Loucy (cell line): Measurements from ENCODE around the gene GSK3B.

Experiments used
- H2AFZ ChIP-seq: fragments of 200-600 bp; sonication (generic); 2 replicates; pipeline ENCODE4 v1.6.0; 2016; ENCODE audit warnings: antibody characterized with exemption, mild to moderate bottlenecking, low read length, moderate library complexity
- H3F3A ChIP-seq: fragments of 200-600 bp; 2 replicates; pipeline ENCODE4 v1.6.0; 2016; ENCODE audit warnings: antibody characterized with exemption, low read depth, mild to moderate bottlenecking
- H3K27me3 ChIP-seq: fragments of 200-600 bp; sonication (generic); 2 replicates; pipeline ENCODE4 v1.6.1; 2014; ENCODE audit warnings: low read length, mild to moderate bottlenecking; ENCODE audit not compliant: insufficient read depth, poor library complexity, severe bottlenecking
- H3K36me3 ChIP-seq: fragments of 200-600 bp; sonication (generic); 2 replicates; pipeline ENCODE4 v1.6.1; 2016; ENCODE audit warnings: low read length; ENCODE audit not compliant: insufficient read depth
- H3K4me1 ChIP-seq: fragments of 200-600 bp; sonication (generic); 2 replicates; pipeline ENCODE4 v1.5.1; 2014; ENCODE audit warnings: low read length, mild to moderate bottlenecking; ENCODE audit not compliant: insufficient read depth, poor library complexity, severe bottlenecking
- H3K4me2 ChIP-seq: fragments of 200-600 bp; sonication (generic); 2 replicates; pipeline ENCODE4 v1.6.0; 2014; ENCODE audit warnings: antibody characterized with exemption, low read length, low read depth, mild to moderate bottlenecking; ENCODE audit not compliant: poor library complexity, severe bottlenecking
- H3K4me3 ChIP-seq: fragments of 200-600 bp; sonication (generic); 2 replicates; pipeline ENCODE4 v1.5.1; 2014; ENCODE audit warnings: low read length, mild to moderate bottlenecking, mixed read lengths; ENCODE audit not compliant: poor library complexity, severe bottlenecking
- H3K79me2 ChIP-seq: fragments of 200-600 bp; sonication (generic); 2 replicates; pipeline ENCODE4 v1.6.1; 2014; ENCODE audit warnings: low read length; ENCODE audit not compliant: insufficient read depth
- H3K9ac ChIP-seq: fragments of 200-600 bp; sonication (generic); 2 replicates; pipeline ENCODE4 v1.6.0; 2014; ENCODE audit warnings: mild to moderate bottlenecking, low read depth, low read length, moderate library complexity; ENCODE audit not compliant: poor library complexity, severe bottlenecking
- H3K9me2 ChIP-seq: fragments of 200-600 bp; sonication (generic); replicated peaks from 2 replicates; pipeline ENCODE4 v1.6.1; 2016; ENCODE audit warnings: low read depth, low read length, mixed read lengths
- H3K9me3 ChIP-seq: fragments of 200-600 bp; sonication (generic); 2 replicates; pipeline ENCODE4 v1.6.1; 2014; ENCODE audit warnings: mild to moderate bottlenecking, antibody characterized with exemption, low read length, low read depth; ENCODE audit not compliant: insufficient read depth
- H4K20me1 ChIP-seq: fragments of 200-600 bp; sonication (generic); 2 replicates; pipeline ENCODE4 v1.6.0; 2014; ENCODE audit warnings: antibody characterized with exemption, low read length, mild to moderate bottlenecking; ENCODE audit not compliant: insufficient read depth, poor library complexity, severe bottlenecking
- CTCF ChIP-seq: fragments of 200-600 bp; sonication (generic); conservative IDR thresholded peaks from 2 replicates; pipeline ENCODE4 v1.5.1; 2014; ENCODE audit warnings: mild to moderate bottlenecking, antibody characterized with exemption, low read length
- EZH2phosphoT487 ChIP-seq: fragments of 200-600 bp; IDR thresholded peaks from 2 replicates; pipeline ENCODE4 v1.6.1; 2018; ENCODE audit warnings: antibody characterized with exemption, mild to moderate bottlenecking, moderate library complexity, borderline replicate concordance

Gene GSK3B

GRCh38 chr3:119778176-119778575, 316.1 kb downstream of the GSK3B start:
- Histone ChIP-seq H3K27me3 (no peaks in the 10 kb centered on the region), H3K4me1 (peaks cover 4% of the 10 kb centered on the region), H3K4me2 (no peak overlapping the region), H3K36me3 (no peaks in the 10 kb centered on the region), H3K9ac (no peak overlapping the region), H3K9me2 (no peaks in the 10 kb centered on the region), H3K9me3 (no peaks in the 10 kb centered on the region), H3K4me3 (no peak overlapping the region), H4K20me1 (no peaks in the 10 kb centered on the region), H3F3A (no peaks in the 10 kb centered on the region), H3K79me2 (no peaks in the 10 kb centered on the region), H2AFZ (no peak overlapping the region)
- TF ChIP-seq EZH2phosphoT487 (no peak), CTCF (no peak)

- no peaks in the 10 kb centered on the region for H3K27me3 ChIP-seq
- no peak overlapping the region for H3K4me3 ChIP-seq
Measured at GRCh38 chr3:119776304-119776703, 317.9 kb downstream of the GSK3B start.

GRCh38 chr3:119774444-119774843, 319.8 kb downstream of the GSK3B start:
- Histone ChIP-seq H3K4me3 (no peak overlapping the region), H4K20me1 (no peaks in the 10 kb centered on the region), H3F3A (no peaks in the 10 kb centered on the region), H3K9me2 (no peaks in the 10 kb centered on the region), H3K27me3 (no peaks in the 10 kb centered on the region), H3K79me2 (no peaks in the 10 kb centered on the region), H2AFZ (no peak overlapping the region), H3K4me1 (no peaks in the 10 kb centered on the region), H3K36me3 (no peaks in the 10 kb centered on the region), H3K9ac (no peak overlapping the region), H3K4me2 (no peak overlapping the region), H3K9me3 (no peaks in the 10 kb centered on the region)
- TF ChIP-seq EZH2phosphoT487 = no peak
- no peak for TF ChIP-seq CTCF

More at GRCh38 chr3:119776304-119776703, 317.9 kb downstream of the GSK3B start:
- Histone ChIP-seq H3K9me3 (no peaks in the 10 kb centered on the region), H3K4me1 (peaks cover 4% of the 10 kb centered on the region), H3K36me3 (no peaks in the 10 kb centered on the region), H3K4me2 (no peak overlapping the region), H3F3A (no peaks in the 10 kb centered on the region), H2AFZ (no peak overlapping the region), H3K79me2 (no peaks in the 10 kb centered on the region), H4K20me1 (no peaks in the 10 kb centered on the region), H3K9me2 (no peaks in the 10 kb centered on the region), H3K9ac (no peak overlapping the region)
- TF ChIP-seq CTCF (no peak), EZH2phosphoT487 (no peak)
